Fibroblast of peridontal ligament (primary cell): ENCODE results near the gene PDILT.

Experiments
- DNase-seq: peaks from one replicate; pipeline ENCODE4 v3.0.0-alpha.2; 2010; ENCODE audit errors: extremely low read depth

Gene PDILT

DNA sequence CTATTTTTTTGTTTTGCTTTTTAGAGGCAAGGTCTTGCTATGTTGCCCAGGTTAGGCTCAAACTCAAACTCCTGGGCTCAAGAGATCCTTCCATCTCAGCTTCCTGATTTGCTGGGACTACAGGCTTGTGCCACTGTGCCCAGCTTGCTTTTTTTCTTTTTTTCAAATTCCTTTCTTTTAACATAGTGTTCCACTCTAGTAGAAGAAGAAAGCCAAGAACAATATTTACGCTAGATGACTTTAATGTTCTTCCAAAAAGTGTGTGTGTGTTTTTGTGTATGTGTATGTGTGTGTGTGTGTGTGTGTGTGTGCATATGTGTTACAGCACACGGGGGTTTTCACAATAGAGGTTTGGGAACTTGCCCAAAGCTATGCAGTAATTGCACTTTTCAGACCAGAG, 41.3 kb downstream of the PDILT start:
- no peak for DNase-seq

DNA sequence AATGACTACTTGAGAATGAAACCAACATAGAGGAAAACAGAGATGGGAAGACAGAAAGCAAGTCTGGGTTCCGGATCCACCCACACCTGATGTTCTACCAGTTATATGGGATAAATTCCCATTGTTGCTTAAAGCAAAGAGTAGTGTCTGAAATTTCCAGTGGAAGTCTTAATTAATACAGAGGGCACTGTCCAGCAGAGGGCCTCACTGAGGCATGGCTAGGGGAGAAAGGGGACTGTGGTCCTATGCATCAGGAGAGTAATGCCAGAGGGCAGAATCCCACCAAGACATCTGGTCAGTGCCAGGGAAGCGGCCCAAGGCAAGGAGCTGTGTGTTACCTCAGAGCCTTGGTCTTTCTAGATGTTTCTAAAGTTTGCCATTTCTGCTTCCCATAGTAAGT, 44.5 kb downstream of the PDILT start:
- no peak for DNase-seq

DNA sequence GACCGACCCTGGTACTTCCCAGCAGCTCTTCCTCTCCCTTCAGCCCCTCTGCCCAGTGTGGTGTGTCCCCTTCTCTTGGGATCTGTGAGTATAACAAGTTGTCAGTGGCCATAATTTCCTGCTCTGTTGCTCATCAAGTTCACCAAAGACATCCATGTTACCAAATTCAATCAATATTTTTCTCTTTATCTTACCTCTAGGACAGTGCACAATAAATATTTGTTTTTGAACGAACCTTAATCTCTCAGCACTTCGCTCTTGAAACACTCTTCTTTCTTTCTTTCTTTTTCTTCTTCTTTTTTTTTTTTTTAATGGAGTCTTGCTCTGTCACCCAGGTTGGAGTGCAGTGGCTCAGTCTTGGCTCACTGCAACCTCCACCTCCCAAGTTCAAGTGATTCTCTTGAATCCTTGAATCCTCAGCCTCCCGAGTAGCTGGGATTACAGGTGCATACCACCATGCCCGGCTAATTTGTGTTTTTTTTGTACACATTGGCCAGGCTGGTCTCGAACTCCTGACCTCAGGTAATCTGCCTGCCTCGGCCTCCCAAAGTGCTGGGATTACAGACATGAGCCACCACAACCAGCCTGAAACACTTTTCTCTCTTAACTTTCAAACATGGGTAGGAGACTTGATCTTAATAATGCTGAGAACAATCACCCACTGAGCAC, 49.3 kb downstream of the PDILT start:
- no peak for DNase-seq

DNA sequence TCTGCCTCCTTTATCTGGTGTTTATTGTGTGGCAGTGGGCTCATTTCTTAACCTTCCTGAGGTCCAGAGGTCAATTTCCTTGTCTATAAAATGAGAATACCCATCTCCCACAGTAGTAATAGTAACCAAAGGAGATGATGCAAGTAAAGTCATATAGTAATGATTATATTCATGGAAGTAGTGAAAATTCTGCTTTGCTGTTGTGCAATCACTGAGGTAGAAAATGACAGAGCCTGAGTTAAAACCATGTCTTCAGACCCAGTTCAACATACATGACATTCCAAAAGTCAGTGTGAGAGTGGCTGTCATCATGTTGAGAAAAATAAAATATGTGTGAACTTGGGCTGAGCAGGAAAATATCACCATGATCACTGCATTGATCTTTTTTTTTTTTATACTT, 51.2 kb downstream of the PDILT start:
- no peak for DNase-seq

DNA sequence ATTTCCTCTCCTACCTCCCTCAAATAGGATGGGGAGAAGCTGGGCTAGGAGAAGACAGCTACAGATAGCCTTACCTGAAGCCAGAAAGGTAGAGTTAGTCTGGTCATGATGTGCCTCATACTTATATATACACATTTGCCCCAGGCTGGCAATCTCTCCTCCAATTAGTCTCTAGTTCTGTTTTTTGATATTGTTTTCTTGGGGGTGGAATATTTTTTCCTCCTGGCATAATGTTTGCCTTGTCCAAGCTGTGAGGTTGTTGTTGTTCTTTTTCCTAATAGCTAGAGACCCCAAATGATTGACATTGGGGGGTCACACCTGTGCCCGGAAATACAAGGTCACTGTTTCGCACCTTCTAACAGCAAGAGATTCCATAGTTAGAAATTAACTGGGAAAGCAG, 51.9 kb downstream of the PDILT start, which contains the start of gene UMOD:
Gene UMOD (minus strand): TSS at position 101 of the 400 bp plus-strand sequence. CDS start 1,978 bp downstream, outside the sequence.
- no peak for DNase-seq

DNA sequence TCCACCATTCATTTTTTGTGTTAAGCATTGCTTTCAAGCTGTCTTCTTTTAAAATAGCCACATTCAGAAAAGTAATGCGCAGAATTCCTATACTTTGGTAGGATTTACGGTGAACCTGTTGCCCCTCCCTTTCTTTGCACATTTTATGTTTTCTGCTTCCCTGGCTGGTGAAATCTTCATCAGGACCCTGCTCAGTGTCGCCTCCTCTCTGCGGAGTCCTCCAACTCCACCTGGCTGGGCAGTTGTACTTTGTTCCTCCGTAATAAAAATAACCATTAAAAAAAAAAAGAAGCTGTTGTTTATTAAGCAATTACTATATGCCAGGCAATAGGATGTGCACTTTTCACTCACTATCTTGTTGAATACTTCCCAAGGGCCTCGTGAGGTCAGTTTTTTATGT, 54.9 kb downstream of the PDILT start:
- no peak for DNase-seq

- no peak for DNase-seq
Measured at GRCh38 chr16:20348365-20349185, 56.0 kb downstream of the PDILT start.

- DNase-seq, result no peak
Measured at GRCh38 chr16:20347666-20348364, 56.7 kb downstream of the PDILT start.

DNA sequence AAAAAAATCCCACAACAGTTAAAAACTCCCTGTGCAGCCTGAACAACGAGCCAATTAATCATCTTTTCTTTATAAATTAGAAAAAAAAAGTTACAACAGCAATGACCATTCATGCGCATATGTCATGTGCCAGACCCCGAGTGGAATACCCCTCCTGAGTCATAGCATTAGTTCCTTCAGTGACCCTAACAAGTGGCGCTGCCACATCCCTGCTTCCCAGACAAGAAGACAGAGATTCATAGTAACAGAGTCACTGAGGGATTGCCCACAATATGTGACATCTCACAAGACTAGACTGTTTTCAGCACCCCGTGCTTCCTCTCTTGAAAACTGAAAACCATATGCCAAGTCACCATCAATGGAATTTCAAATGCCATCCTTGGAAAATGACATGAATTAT, 59.9 kb downstream of the PDILT start:
- no peak for DNase-seq

DNA sequence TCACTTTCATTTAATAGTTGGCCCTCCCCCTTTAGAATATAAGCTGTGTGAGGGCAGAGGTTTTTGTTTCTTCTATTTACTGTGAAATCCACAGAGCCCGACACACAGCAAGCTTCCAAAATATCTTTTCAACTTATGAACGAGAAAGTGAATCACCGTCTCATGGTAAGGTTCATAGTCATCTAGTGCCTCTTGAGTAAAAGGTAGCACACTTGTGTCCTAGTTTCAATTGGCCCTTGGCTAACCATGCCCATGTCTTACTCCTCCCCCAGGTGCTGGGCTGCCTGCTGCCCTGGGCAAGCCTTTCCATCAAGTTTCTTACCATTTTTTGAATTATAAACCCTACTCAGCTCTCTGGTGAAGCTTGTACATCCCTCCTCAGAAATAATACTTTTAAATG, 64.8 kb downstream of the PDILT start:
- no peak for DNase-seq

- DNase-seq, result no peak
Measured at GRCh38 chr16:20336955-20337354, 67.6 kb downstream of the PDILT start.

DNA sequence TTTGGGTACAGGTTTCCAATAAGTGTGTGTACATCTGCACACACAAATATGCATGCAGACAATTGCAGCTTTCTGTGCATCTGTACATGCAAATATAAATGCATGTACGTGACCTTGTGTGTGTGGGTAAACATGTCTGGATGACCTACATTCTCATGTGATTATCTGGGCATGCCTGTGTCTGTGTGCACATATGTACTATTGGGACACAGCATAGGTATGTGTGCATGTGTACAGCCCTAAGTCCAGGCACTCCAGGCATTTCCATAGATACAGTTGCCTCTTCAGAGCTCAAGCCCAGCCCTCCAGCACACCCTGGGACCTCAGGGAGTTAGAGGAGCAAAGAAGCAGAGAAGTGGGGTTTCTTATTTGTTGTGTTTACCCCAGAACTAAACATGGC, 70.1 kb downstream of the PDILT start:
- DNase-seq, result no peak

- no peak for DNase-seq
Measured at GRCh38 chr16:20333120-20333519, 71.4 kb downstream of the PDILT start.

GRCh38 chr16:20332411-20332810, 72.1 kb downstream of the PDILT start:
- DNase-seq, result no peak

DNA sequence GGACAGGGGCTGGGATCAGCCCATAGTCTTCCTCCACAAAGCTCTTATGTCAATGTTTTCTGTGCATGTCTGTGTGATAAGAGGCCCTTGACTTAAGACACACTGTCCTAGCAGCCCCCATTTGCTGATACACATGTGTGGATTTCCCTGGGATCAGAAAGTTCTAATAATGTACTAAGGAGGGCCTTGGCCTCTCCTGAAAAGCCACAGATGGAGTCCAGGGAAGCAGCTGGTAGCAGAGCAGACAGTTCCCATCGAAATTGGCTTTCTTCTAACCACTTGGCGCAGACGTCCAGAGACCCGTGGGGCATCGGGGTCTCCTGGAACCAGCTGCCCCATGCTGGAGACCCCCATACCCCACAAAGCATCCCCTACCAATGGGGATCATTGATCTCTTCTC, 72.9 kb downstream of the PDILT start:
- no peak for DNase-seq

GRCh38 chr16:20329392-20330138, 75.0 kb downstream of the PDILT start:
- DNase-seq, result no peak

DNA sequence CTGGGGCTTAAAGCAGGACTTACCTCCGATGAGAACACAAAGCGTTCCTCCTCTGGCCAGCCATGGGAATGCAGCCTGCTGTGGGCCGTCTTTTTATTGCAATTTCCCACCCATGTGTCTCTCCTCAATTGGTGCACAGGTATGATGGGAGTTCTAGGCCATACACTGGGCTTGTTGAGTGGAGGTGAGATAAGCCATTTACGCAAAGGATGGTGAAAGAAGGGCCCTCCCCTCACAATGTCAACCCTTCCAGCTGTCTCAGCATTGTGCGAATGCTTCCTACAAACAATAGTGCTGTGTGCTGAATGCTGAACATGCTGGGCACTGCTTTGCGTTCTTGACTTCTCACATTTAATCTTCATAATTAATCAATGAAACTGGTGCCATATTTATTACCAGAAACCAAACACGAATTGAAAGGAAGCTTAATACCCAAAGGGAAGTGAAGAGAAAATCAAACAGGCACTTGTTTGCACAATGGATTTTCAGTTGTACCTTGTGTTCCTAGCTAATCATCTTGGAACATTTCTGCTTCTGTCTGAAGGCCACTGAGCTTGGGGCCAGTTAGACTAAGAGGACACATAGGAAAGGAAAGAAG, 77.0 kb downstream of the PDILT start, which contains the start of gene GP2:
Gene GP2 (minus strand): TSS at position 70 of the 598 bp plus-strand sequence. CDS start 1,082 bp downstream, outside the sequence.
- DNase-seq, result no peak

- no peak for DNase-seq
Measured at GRCh38 chr16:20326321-20326720, 78.2 kb downstream of the PDILT start.

- no peak for DNase-seq
Measured at GRCh38 chr16:20325005-20325404, 79.5 kb downstream of the PDILT start.

DNA sequence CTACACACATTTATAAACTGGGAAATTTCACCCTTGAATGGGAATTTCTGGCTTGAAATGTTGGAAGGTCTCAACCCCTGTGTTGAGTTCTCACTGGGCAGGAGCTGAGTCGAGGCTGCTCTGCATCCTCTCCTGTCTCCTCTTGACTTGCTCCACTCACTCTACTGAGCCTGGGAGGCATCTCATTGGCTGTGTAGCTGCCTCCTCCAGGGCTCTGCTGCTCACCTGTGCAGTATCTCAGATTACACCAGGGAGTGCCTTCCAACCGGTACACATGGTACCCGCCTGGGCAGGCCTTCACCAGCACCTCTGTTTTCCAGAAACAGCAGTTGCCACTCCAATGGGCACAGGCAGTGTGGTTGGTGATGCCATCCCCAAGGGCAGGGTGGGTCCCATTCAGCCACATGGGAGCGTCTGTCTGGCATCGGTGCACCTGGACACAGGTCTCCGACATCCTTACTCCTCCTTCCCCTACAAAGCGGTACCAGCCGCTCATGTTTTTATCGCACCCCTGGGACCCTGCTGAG, 80.9 kb downstream of the PDILT start:
- DNase-seq, result no peak

DNA sequence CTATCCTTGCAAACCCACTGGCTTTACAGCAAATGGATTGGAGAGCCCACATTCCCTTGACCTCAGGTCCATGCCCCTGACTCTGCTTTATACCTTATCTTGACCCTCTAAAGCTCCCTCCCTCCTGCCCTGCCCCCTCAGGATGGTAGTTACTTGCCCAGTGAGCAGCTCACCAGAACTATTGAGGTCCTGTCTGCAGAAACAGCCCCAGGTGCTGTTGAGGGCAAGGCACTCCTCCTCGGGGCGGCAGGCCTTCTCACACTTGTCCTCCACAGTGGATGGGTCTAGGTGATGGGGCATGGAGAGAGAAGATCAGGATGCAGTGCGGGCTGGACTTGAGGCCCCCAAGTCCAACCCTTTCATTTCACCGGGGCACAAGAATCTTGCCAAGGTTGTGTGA, 81.8 kb downstream of the PDILT start:
- DNase-seq, result no peak
